HepG2 (cell line): ENCODE measurements around the gene MAGI1. TPM values are rescaled to one million over a fixed set of nuclear protein-coding genes. Genes with fewer than 3 reads are reported as not detected.

ENCODE experiments used
- CEBPG ChIP-seq: IDR thresholded peaks from 2 replicates; pipeline ENCODE4 v1.6.1; 2016
- CREB1 ChIP-seq, 2 experiments: fragments of 450-650 bp in 1 of 2; IDR thresholded peaks; 2 replicates each; pipeline ENCODE4 v1.6.1; 2016 to 2017; ENCODE audit warnings: control low read depth in 1 of 2, mild to moderate bottlenecking in 1 of 2, missing compliant biosample characterization in 1 of 2, missing genetic modification characterization in 1 of 2
- MATR3 ChIP-seq: sonication (generic); formaldehyde crosslinking; IDR thresholded peaks from 2 replicates; pipeline ENCODE4 v1.4.0; 2020; ENCODE audit warnings: missing genetic modification reagents
- MXI1 ChIP-seq: IDR thresholded peaks from 3 replicates; pipeline ENCODE4 v1.6.1; 2012; ENCODE audit warnings: low read depth, low read length, inconsistent platforms, borderline replicate concordance
- NFE2 ChIP-seq: sonication (generic); formaldehyde crosslinking; IDR thresholded peaks from 2 replicates; pipeline ENCODE4 v1.4.0; 2020; ENCODE audit warnings: missing genetic modification reagents
- POLR2AphosphoS2 ChIP-seq: IDR thresholded peaks from 2 replicates; pipeline ENCODE4 v1.6.1; 2011; ENCODE audit warnings: low read depth, low read length, improper control_type of control experiment
- SALL1 ChIP-seq: sonication (generic); formaldehyde crosslinking; IDR thresholded peaks from 2 replicates; pipeline ENCODE4 v1.8.0; 2022; ENCODE audit warnings: mild to moderate bottlenecking, missing genetic modification reagents
- ZNF143 ChIP-seq: sonication (generic); formaldehyde crosslinking; IDR thresholded peaks from 2 replicates; pipeline ENCODE4 v1.4.0; 2020; ENCODE audit warnings: missing genetic modification reagents
- ZNF296 ChIP-seq: sonication (generic); formaldehyde crosslinking; conservative IDR thresholded peaks from 2 replicates; pipeline ENCODE4 v1.5.0; 2020; ENCODE audit warnings: mild to moderate bottlenecking, missing genetic modification reagents
- ZNF577 ChIP-seq: sonication (generic); formaldehyde crosslinking; IDR thresholded peaks from 2 replicates; pipeline ENCODE4 v1.4.0; 2020; ENCODE audit warnings: mild to moderate bottlenecking, low read depth, missing genetic modification reagents, borderline replicate concordance
- ZNF614 ChIP-seq: IDR thresholded peaks from 2 replicates; pipeline ENCODE4 v1.6.1; 2018; ENCODE audit warnings: missing biosample characterization, missing genetic modification reagents, inconsistent platforms, borderline replicate concordance
- ZNF713 ChIP-seq: sonication (generic); formaldehyde crosslinking; IDR thresholded peaks from 2 replicates; pipeline ENCODE4 v1.4.0; 2020; ENCODE audit warnings: mild to moderate bottlenecking, missing genetic modification reagents
- ZSCAN29 ChIP-seq: sonication (generic); formaldehyde crosslinking; conservative IDR thresholded peaks from 2 replicates; pipeline ENCODE4 v1.4.0; 2020; ENCODE audit warnings: mild to moderate bottlenecking, missing genetic modification reagents
- polyA plus RNA-seq, 8 experiments: library from polyadenylated mRNA; depleted of rRNA in 3 of 8; stranded (reverse) in 7 of 8; unstranded in 1 of 8; fragments of >200 nt; fragmentation: Illumina TruSeq in 4 of 8; extraction: Trizol in 4 of 8; gene quantifications; 2 replicates each; pipeline versions ENCODE4 v1.2.1 to v1.2.3, GENCODE V29; 2011 to 2016; ENCODE audit warnings: low read depth in 4 of 8, missing spikeins in 1 of 8, mixed read lengths in 1 of 8; ENCODE audit not compliant: insufficient read depth in 1 of 8
- total RNA-seq, 5 experiments: library from RNA; depleted of rRNA; stranded (reverse); fragments of >200 nt; fragmentation: Illumina TruSeq; extraction: Trizol; gene quantifications; 2 replicates each; pipeline ENCODE4 v1.2.3, GENCODE V29; 2016; ENCODE audit warnings: low read depth in 1 of 5
- TF ChIP-seq, protein P1 (sequence below): sonication (generic); formaldehyde crosslinking; IDR thresholded peaks from 2 replicates; pipeline ENCODE4 v1.4.0; 2020; ENCODE audit warnings: missing genetic modification reagents
- TF ChIP-seq, protein P2 (sequence below): sonication (generic); formaldehyde crosslinking; IDR thresholded peaks from 2 replicates; pipeline ENCODE4 v1.8.1; 2023; ENCODE audit warnings: mild to moderate bottlenecking, missing genetic modification reagents
- TF ChIP-seq, protein P3 (sequence below): IDR thresholded peaks from 2 replicates; pipeline ENCODE4 v1.6.1; 2012; ENCODE audit warnings: inconsistent platforms

Gene MAGI1
- total and polyA plus RNA-seq, 2 of the 13 experiments (the other 11 are each of a cell fraction or from before 2014, with no cell fraction given): 22.2 to 26.0 TPM

DNA sequence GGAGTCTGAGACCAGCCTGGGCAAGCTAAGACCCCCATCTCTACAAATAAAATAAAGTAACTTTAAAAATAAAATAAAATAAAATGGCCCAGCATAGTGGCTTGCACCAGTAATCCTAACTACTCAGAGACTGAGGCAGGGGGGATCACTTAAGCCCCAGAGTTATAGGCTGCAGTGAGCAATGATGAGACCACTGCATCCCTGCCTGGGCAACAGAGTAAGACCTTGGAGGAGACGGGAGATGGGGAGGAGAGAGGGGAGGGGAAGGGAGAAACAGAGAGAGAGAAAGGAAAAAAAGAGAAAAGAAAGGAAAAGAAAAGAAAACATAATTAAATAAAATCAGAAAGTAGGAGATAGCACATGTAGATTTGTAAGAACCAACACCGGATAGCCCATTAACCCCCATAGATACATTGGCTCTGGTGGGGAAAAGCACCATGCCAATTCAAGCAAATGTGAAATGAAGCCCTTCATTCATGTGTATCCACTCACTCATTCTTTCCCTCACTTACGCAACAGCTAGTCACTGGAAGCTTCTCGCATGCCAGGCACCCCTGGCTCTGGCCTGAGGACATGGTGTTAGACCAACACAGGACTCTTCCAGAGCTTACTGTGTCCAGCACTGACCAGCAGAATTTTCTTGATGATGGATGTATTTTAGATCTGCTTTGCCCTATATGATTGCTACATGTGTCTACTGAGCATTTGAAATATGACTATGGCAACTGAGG is 183.2 kb downstream of the MAGI1 start (continued):
- TF ChIP-seq, protein P1, sequence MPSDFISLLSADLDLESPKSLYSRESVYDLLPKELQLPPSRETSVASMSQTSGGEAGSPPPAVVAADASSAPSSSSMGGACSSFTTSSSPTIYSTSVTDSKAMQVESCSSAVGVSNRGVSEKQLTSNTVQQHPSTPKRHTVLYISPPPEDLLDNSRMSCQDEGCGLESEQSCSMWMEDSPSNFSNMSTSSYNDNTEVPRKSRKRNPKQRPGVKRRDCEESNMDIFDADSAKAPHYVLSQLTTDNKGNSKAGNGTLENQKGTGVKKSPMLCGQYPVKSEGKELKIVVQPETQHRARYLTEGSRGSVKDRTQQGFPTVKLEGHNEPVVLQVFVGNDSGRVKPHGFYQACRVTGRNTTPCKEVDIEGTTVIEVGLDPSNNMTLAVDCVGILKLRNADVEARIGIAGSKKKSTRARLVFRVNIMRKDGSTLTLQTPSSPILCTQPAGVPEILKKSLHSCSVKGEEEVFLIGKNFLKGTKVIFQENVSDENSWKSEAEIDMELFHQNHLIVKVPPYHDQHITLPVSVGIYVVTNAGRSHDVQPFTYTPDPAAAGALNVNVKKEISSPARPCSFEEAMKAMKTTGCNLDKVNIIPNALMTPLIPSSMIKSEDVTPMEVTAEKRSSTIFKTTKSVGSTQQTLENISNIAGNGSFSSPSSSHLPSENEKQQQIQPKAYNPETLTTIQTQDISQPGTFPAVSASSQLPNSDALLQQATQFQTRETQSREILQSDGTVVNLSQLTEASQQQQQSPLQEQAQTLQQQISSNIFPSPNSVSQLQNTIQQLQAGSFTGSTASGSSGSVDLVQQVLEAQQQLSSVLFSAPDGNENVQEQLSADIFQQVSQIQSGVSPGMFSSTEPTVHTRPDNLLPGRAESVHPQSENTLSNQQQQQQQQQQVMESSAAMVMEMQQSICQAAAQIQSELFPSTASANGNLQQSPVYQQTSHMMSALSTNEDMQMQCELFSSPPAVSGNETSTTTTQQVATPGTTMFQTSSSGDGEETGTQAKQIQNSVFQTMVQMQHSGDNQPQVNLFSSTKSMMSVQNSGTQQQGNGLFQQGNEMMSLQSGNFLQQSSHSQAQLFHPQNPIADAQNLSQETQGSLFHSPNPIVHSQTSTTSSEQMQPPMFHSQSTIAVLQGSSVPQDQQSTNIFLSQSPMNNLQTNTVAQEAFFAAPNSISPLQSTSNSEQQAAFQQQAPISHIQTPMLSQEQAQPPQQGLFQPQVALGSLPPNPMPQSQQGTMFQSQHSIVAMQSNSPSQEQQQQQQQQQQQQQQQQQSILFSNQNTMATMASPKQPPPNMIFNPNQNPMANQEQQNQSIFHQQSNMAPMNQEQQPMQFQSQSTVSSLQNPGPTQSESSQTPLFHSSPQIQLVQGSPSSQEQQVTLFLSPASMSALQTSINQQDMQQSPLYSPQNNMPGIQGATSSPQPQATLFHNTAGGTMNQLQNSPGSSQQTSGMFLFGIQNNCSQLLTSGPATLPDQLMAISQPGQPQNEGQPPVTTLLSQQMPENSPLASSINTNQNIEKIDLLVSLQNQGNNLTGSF (CRISPR knock-in tag): no peak
- TF ChIP-seq POLR2AphosphoS2: no peak
- TF ChIP-seq, protein P2, sequence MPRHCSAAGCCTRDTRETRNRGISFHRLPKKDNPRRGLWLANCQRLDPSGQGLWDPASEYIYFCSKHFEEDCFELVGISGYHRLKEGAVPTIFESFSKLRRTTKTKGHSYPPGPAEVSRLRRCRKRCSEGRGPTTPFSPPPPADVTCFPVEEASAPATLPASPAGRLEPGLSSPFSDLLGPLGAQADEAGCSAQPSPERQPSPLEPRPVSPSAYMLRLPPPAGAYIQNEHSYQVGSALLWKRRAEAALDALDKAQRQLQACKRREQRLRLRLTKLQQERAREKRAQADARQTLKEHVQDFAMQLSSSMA (CRISPR knock-in tag): no peak
- TF ChIP-seq CREB1 (IDR thresholded peaks at IDR 0.05): no peak
- TF ChIP-seq CREB1 (CRISPR knock-in tag; IDR thresholded peaks at IDR 0.05): no peak
- TF ChIP-seq ZNF577 (CRISPR knock-in tag): no peak
- no peak for TF ChIP-seq NFE2 (CRISPR knock-in tag)
- TF ChIP-seq ZNF143: no peak
- TF ChIP-seq ZNF296 (CRISPR knock-in tag): no peak
- TF ChIP-seq MXI1: no peak
- peak; percentile 16; the same call in 1 of the 2 replicates for TF ChIP-seq SALL1
- no peak for TF ChIP-seq MATR3 (CRISPR knock-in tag)
- no peak for TF ChIP-seq ZSCAN29 (CRISPR knock-in tag)
- TF ChIP-seq ZNF614 (CRISPR knock-in tag): no peak
- TF ChIP-seq ZNF713 (CRISPR knock-in tag): no peak
- TF ChIP-seq CEBPG (CRISPR knock-in tag): peak; percentile 79
- TF ChIP-seq, protein P3, sequence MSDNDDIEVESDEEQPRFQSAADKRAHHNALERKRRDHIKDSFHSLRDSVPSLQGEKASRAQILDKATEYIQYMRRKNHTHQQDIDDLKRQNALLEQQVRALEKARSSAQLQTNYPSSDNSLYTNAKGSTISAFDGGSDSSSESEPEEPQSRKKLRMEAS: no peak
